Activated naive CD8-positive, alpha-beta T cell (primary cell): ENCODE measurements around the gene EGR4.

Source experiments
- H3K27ac Mint-ChIP-seq: one replicate; pipeline ENCODE4 v1.8.0; 2021; ENCODE audit warnings: mixed read lengths
- H3K27me3 Mint-ChIP-seq: one replicate; pipeline ENCODE4 v1.8.0; 2021; ENCODE audit warnings: mixed read lengths
- H3K36me3 Mint-ChIP-seq: one replicate; pipeline ENCODE4 v1.8.0; 2021; ENCODE audit warnings: mixed read lengths
- H3K4me1 Mint-ChIP-seq: one replicate; pipeline ENCODE4 v1.8.0; 2021; ENCODE audit warnings: low read depth, mixed read lengths
- H3K4me3 Mint-ChIP-seq: one replicate; pipeline ENCODE4 v1.8.0; 2021; ENCODE audit warnings: mild to moderate bottlenecking, mixed read lengths
- H3K9me3 Mint-ChIP-seq: one replicate; pipeline ENCODE4 v1.8.0; 2021; ENCODE audit warnings: low read depth, mixed read lengths

Gene EGR4

DNA sequence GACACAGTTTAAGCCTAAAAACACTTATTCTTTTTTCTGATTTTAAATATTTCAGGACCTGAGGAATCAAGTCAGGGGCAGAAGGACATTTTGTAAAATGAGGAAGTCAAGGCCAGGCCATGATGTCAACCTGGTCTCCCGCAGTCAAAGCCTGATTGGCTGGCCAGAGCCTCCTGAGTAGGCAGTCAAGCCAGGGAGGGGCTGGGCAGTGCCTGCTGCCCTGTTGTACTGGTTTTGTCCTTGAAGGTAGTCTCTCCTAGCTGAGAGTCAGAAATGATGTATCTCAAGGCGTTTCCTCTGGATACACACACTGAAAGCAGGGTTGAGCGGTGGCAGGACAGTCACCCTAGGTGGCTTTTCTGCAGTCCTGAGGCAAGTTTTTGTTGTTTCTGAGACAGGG is 39.4 kb downstream of the EGR4 start:
- Mint-ChIP-seq H3K36me3 (no peaks in the 10 kb centered on the region), H3K27me3 (no peaks in the 10 kb centered on the region), H3K27ac (no peak overlapping the region), H3K4me3 (no peak overlapping the region), H3K9me3 (no peaks in the 10 kb centered on the region), H3K4me1 (peaks cover 2% of the 10 kb centered on the region)

DNA sequence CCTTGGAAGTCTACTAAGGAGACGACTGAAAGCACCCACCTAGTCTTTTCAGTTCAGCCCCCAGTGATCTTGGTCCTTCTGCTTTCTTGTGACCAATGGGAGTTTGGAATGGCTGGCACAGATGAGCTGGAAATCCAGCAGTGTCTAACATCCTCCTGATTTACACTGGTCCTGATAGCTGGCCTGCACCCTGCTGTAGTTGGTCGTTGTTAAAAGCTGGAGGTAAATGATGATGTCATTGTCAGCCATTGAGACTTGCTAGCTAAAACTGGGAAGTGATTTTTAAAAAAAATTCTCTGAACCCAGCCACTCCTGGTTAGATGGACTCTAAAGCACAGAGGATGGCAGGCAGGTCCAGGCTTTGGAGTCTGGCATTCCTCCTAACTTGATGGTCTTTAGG is 39.9 kb downstream of the EGR4 start:
- Mint-ChIP-seq H3K27me3 (no peaks in the 10 kb centered on the region), H3K27ac (peak overlapping the region; percentile 41), H3K4me1 (peaks cover 2% of the 10 kb centered on the region), H3K4me3 (no peak overlapping the region), H3K9me3 (no peaks in the 10 kb centered on the region), H3K36me3 (no peaks in the 10 kb centered on the region)

DNA sequence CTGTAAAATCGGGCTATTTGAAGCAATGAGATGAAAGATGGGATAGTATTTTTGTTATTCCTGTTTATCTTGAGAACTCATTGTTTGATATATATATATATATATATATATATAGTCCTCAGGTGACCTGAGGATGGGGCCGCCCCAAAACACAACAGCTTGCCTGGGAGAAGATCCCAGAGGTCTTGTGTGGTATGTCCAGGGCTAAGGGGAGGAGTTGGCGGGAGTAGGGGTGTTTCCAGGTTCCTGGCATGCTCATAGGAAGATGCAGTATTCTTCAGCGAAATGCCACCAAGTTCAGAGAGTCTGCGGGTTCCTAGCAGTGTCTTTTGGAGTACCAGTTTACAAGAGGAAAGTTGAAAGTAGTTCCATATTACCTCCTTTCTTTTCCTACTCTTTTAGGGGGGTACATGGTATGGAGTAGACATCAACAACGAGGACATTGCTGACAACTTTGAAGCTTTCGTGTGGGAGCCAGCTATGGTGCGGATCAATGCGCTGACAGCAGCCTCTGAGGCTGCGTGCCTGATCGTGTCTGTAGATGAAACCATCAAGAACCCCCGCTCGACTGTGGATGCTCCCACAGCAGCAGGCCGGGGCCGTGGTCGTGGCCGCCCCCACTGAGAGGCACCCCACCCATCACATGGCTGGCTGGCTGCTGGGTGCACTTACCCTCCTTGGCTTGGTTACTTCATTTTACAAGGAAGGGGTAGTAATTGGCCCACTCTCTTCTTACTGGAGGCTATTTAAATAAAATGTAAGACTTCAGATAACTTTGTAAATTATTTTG is 40.9 kb downstream of the EGR4 start:
- Mint-ChIP-seq H3K9me3 (no peaks in the 10 kb centered on the region), H3K36me3 (no peaks in the 10 kb centered on the region), H3K27ac (no peak overlapping the region), H3K27me3 (no peaks in the 10 kb centered on the region), H3K4me3 (no peak overlapping the region), H3K4me1 (peaks cover 2% of the 10 kb centered on the region)

DNA sequence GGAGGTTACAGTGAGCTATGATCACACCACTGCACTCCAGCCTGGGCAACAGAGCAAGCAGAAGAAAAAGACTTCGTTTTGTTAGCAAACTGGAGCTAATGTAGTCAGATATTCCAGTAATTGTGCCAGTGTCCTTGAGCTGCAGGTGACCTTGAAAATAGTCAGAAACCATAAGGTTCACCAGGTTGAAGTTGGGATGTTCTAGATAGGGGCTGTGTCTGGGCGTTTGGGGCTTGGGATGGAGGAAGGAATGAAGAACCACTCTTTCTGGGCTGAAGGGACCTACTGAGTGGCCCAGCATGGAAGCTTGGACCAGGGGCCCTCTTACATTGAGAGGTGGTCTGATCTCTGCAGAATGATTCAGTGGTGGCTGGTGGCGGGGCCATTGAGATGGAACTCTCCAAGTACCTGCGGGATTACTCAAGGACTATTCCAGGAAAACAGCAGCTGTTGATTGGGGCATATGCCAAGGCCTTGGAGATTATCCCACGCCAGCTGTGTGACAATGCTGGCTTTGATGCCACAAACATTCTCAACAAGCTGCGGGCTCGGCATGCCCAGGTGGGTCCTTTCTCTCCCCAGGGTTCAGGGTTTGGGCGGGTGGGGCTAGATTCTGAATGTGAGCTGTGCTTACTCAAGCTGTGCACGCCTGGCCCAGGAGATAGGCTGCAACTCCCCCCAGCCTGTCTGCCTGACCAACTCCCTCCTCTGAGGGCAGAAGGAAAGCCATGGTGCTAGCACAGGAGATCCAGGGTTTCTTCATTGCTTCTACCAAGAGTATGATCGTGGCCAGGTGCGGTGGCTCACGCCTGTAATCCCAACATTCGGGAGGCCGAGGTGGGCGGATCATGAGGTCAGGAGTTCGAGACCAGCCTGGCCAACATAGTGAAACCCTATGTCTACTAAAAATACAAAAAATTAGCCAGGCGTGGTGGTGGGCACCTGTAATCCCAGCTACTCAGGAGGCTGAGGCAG is 42.2 kb downstream of the EGR4 start:
- no peak overlapping the region for H3K4me3 Mint-ChIP-seq
- H3K27me3 Mint-ChIP-seq, result no peaks in the 10 kb centered on the region
- peaks cover 5% of the 10 kb centered on the region for H3K4me1 Mint-ChIP-seq
- H3K9me3 Mint-ChIP-seq, result no peaks in the 10 kb centered on the region
- no peak overlapping the region for H3K27ac Mint-ChIP-seq
- H3K36me3 Mint-ChIP-seq, result peaks cover 4% of the 10 kb centered on the region

DNA sequence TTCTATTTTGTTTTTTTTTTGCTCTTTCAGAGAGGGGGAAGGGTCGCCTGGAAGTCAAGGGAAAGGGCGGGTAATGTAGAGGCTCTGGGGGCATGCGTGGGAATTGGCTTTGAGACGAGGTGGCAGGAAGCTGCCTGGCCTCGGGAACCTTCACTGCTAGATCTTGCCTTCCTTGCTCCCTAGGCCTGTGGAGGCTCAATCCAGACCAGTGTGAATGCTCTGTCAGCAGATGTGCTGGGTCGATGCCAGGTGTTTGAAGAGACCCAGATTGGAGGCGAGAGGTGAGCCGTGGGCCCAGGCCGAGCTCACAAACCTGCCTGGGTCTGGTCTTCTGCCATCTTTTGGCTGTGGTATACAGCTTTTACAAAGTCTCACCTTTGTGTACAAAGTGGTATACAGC is 43.7 kb downstream of the EGR4 start:
- H3K36me3 Mint-ChIP-seq, result peaks cover 4% of the 10 kb centered on the region

GRCh38 chr2:73246850-73247249 is 46.5 kb downstream of the EGR4 start:
- Mint-ChIP-seq H3K4me1 (peaks cover 13% of the 10 kb centered on the region), H3K27ac (peak overlapping the region; percentile 30), H3K36me3 (peaks cover 4% of the 10 kb centered on the region), H3K9me3 (no peaks in the 10 kb centered on the region), H3K27me3 (no peaks in the 10 kb centered on the region), H3K4me3 (no peak overlapping the region)

More for the DNA sequence above, 43.7 kb downstream of the EGR4 start:
- Mint-ChIP-seq H3K27me3 (no peaks in the 10 kb centered on the region), H3K27ac (no peak overlapping the region), H3K4me1 (peaks cover 6% of the 10 kb centered on the region), H3K4me3 (no peak overlapping the region), H3K9me3 (no peaks in the 10 kb centered on the region)

GRCh38 chr2:73244580-73244979 is 48.8 kb downstream of the EGR4 start:
- Mint-ChIP-seq H3K4me1 (peaks cover 15% of the 10 kb centered on the region), H3K4me3 (no peak overlapping the region), H3K27ac (peak overlapping the region; percentile 61), H3K9me3 (no peaks in the 10 kb centered on the region), H3K27me3 (no peaks in the 10 kb centered on the region), H3K36me3 (peaks cover 4% of the 10 kb centered on the region)

- Mint-ChIP-seq H3K27me3 (no peaks in the 10 kb centered on the region), H3K4me3 (no peak overlapping the region), H3K36me3 (peaks cover 4% of the 10 kb centered on the region), H3K9me3 (no peaks in the 10 kb centered on the region), H3K4me1 (peaks cover 21% of the 10 kb centered on the region), H3K27ac (peak overlapping the region; percentile 61)
Measured at GRCh38 chr2:73243884-73244570, 49.3 kb downstream of the EGR4 start.
